GM12875 (cell line): ENCODE data around the gene STX2.

ENCODE experiments used
- H3K4me3 ChIP-seq: one replicate; pipeline ENCODE4 v1.5.1; 2011; ENCODE audit warnings: low read depth, low read length, control low read depth
- CTCF ChIP-seq: IDR thresholded peaks from 2 replicates; pipeline ENCODE4 v1.5.1; 2011; ENCODE audit warnings: low read depth, mild to moderate bottlenecking, control low read depth, inconsistent platforms, low read length, moderate library complexity, borderline replicate concordance; ENCODE audit not compliant: insufficient read depth

The STX2 gene

GRCh38 chr12:130805635-130806034 lies 33.4 kb downstream of the STX2 start:
- no peak overlapping the region for H3K4me3 ChIP-seq
- no peak for TF ChIP-seq CTCF

DNA sequence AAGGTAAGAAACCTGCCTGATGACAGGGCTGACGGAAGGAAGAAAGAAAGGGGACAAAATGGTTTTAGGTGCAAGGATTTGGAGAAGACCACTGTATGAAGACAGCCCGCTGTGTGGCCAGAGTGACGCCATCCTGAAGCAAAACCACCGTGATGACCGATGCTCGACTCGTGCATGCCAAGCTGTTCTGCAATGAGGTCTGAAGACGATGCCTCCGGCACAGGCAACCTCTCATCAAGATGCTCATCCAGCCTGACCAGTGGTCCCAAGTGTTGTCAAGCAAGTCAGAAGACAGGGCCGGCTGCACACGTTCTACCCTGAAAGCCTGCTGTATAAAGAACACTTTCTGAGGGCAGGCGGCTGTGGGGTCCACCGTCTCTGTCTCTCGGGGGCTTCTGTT lies 34.8 kb downstream of the STX2 start:
- no peak overlapping the region for H3K4me3 ChIP-seq
- TF ChIP-seq CTCF: no peak

DNA sequence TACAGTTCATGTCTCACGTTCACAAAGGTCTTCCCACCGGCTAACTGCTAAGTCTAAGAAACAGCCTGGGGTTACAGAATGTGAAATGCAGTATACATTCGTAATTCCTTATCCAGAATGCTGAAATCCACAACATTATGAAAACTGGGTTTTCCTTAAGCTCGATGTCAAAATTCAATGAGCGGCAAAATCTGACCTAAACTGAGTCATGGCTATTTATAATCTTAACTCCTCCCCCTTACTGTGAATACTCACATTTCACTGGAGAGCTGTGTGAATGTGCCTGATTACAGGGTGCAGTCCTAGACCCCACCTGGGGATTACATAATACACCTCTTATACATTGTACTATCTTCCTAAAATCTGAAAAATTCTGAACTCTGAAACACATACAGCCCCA lies 35.3 kb downstream of the STX2 start:
- no peak overlapping the region for H3K4me3 ChIP-seq

GRCh38 chr12:130800312-130800711 lies 38.7 kb downstream of the STX2 start:
- no peak overlapping the region for H3K4me3 ChIP-seq
- no peak for TF ChIP-seq CTCF

More for the DNA sequence above, 35.3 kb downstream of the STX2 start:
- no peak for TF ChIP-seq CTCF

- H3K4me3 ChIP-seq: no peak overlapping the region
- TF ChIP-seq CTCF: no peak
These were observed 40.0 kb downstream of the STX2 start for GRCh38 chr12:130799051-130799450.

DNA sequence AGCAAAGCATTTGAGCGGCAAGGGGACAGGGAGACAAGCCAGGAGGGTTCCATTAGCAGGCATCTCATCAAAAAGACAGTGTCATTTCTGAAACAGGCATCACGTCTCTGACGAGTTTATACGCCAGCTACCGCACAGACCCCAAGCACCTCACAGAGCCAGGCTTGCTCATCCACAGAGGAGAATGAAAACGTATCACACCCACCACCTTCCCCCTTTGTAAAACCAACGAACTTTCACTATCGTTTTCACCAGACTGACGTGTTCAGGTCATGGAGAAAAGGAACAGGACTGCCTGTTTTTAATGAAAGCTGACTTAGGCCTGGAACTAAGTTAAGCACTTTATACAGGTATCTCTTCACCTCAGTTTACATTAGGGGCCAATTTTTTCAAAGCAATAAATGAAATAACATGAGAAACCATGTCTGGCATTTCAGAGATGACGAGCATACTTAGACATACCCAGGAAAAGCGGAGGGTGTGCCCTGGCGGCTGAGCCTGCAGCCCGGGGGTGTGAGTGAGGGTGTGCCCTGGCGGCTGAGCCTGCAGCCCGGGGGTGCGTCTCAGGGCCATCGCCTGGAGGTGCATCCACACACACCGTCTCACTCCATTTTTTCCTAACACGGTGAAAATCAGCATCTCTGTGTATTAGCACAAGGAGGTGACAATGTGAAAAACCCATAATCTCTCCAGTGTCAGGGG lies 41.9 kb downstream of the STX2 start:
- H3K4me3 ChIP-seq: no peak overlapping the region
- no peak for TF ChIP-seq CTCF

DNA sequence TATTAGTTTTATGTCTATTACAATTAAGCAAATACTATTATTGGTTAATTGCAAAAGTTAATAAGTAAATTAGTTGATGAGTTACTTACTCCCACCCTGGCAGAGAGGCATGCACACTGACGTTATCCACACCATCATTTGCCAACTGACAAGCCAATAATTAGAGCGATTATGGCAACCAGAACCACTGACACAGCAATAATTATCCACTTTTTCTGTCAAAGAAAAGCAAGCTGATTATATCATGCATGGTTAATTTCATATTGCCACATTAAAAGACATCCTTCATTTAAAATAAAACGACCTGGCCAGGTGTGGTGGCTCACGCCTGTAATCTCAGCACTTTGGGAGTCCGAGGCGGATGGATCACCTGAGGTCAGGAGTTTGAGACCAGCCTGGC lies 43.1 kb downstream of the STX2 start:
- no peak overlapping the region for H3K4me3 ChIP-seq
- no peak for TF ChIP-seq CTCF
